GM10847 (cell line): ENCODE measurements around the gene PHACTR2.

Experiments used
- POLR2A ChIP-seq: IDR thresholded peaks from 2 replicates; pipeline ENCODE4 v1.6.1; 2011; ENCODE audit not compliant: insufficient read length; ENCODE audit errors: extremely low read depth

Gene PHACTR2

DNA sequence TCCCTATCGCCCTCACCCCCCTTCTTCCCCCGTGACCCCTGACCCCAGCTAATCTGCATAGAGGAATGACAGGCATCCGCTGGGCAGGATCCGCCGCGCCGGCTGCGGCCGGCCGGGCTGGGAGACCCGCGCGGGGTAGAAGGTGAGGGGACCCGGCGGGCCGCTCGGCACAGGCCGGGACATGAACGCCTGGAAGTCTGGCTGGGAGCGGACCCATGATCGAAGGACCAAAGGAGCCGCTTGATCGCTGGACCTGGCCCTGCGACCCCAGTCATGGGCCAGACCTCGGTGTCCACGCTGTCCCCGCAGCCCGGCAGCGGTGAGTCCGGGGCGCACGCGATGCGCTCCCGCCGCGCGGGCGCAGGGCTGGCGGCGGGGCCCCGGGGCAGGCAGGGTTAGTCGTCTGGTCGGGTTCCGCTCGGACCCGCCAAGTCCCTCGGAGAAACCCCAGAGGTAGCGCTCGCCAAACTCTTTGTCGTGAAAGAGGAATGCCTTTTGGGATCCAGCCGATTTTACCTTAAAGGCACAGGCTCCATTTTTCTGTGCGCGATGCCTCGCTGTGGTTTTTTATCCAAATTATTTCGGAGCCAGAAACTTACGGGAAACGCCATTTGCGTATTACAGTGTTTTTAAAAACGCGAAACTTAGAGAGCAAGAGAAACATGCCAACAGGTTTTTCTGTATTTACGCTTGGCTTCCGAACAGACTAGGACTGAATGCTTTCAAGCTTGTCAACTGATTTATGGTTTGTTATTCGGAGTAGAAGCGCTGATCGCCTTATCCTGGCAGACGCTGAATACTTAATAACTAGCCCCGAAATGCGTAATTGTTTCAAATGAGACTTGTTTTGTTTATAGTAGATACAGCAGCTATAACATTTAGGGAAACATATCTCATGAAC is at the start of gene PHACTR2:
TSS of gene PHACTR2 (plus strand) at position 75 of the 901 bp plus-strand sequence. CDS start at position 274, 199 bp downstream.
- TF ChIP-seq POLR2A, result no peak

DNA sequence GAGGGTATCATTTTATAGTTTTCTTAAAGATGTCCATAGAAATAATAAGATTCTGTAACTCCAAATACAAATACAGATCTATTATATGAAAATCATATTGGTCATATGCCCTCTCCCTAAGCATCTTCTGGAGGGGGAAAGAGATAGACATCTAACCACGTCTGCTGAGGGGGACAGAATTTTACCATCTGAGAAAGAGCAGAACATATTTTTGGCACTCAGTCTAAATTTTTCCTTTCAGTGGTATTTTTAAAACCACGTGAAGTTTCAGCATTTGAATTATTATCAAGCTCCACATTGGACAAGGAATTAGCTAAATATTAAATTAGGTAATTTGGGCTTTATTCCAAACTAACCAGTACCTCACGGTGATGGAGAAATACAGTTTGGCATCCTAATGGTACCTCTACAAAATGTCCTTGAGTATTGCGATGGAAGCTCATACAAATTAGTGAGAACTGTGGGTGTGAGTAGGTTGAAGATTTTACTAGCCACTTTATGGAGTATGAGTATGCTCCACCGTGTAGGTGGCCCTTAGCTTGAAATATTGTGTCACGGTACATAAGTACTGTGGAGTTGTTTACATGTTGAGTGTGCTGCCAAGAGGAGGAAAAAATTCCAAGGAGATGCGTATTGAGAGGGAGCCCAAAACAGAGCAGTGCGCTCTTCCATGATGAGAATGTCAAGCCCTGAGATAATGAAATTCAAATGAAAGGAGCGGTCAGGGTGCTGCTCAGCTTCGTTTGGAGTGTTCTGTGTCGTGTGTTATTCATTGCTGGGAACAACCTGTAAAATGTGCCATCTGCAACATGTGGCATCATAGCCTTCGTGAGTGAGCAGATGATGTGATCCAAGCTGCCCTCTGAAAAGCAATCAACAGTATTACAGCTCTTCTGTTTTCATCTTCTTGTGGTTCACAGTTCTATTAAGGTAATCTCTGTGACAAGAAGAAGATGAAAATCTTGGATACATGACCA is 48.4 kb upstream of the PHACTR2 start:
- TF ChIP-seq POLR2A, result no peak

DNA sequence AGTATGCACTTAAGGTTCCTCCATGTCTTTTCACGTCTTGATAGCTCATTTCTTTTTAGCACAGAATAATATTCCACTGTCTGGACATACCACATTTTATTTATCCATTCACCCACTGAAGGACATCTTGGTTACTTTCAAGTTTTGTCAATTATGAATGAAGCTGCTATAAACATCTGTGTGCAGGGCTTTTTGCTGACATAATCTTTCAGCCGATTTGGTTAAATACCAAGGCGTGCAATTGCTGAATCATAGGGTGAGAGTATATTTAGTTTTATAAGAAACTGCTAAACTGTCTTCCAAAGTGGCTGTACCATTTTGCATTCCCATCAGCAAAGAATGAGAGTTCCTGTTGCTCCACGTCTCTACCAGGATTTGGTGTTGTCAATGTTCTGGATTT is 44.9 kb upstream of the PHACTR2 start:
- TF ChIP-seq POLR2A, result no peak

DNA sequence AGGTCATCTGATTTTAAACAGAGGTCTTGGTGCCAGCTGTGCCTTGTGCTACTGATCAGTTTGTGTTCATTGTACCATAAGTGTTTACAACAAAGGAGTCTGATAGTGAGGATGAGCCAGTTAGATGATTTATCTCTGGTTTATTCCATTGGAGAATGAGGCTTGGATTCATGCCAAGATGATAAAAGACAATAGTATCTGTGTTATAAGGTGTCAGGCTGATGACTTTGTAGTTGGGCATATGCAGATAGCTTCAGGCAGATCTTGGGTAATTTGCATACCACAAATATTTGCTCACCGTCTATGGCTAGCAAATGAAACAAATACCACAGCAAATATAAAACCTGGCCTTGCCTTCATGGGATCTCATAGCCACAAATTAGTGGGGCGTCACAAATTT is 43.3 kb upstream of the PHACTR2 start:
- TF ChIP-seq POLR2A, result no peak

DNA sequence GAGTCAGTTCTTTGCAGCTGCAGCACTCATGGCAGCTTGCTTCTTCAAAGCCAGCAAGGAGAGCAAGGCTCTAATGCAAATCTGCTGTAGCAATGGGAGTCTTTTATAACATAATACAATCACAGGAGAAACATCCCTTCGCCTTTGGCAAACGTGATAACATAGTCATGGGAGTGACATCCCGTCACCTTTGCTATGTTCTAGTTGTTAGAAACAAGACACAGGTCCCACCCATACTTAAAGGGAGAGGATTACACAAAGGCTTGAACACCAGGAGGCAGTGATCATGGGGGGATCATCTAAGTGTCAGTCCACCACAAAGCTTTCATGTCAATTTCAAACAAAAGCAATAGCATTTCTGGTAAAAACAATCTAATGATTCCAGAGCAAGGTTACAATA is 40.1 kb upstream of the PHACTR2 start:
- no peak for TF ChIP-seq POLR2A

DNA sequence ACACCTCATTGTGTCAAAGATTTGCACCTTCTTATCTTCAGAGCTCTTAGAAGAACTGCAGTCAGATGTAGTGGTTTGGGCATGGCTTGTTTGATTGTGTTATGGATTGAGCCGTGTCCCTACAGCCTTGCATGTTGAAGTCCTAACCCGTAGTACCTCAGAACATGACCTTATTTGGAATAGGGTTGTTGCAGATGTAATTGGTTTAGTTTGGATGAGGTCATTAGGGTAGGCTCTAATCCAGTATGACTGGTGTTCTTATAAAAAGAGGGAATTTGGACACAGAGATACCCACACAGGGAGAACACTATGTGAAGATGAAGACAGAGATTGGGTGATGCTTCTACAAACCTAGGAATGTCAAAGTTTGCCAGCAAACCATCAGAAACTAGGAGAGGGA is 35.4 kb upstream of the PHACTR2 start:
- no peak for TF ChIP-seq POLR2A

DNA sequence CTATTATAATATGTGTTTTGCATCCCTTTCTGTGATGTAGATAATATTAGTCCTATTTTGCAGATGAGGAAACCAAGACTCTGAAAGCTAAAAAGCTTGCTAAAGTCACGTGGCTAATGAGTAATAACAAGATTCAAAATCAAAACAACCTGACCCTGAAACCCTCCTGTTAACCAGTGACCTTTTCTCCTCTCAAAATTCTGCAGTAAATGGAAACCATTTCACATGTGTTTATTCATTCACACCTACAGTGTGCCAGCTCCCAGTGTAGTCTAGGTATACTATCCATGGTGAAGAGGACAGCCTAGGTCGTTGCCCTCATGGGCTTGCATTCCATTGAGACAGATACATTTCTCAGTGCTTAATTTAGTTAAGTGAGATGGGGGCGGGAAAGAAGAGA is 30.6 kb upstream of the PHACTR2 start:
- TF ChIP-seq POLR2A, result no peak

DNA sequence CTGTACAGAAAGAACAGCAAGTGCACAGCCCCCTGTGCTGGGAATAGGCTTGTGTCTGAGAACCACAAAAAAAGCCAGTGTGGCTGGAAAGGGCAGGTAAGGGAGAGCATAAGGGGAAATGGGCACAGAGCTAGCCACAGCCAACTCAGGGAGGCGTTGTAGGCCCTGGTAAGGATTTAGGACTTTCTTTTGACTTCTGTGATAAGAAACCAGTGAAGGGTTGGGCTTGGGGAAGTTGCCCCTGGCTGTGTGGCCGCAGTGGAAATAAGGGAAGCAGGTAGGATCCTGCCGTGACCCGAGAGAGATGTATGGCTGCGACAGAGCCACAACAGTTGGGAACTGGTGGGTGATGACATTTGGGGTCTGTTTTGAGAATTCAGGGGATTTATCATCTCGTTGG is 30.0 kb upstream of the PHACTR2 start:
- no peak for TF ChIP-seq POLR2A

DNA sequence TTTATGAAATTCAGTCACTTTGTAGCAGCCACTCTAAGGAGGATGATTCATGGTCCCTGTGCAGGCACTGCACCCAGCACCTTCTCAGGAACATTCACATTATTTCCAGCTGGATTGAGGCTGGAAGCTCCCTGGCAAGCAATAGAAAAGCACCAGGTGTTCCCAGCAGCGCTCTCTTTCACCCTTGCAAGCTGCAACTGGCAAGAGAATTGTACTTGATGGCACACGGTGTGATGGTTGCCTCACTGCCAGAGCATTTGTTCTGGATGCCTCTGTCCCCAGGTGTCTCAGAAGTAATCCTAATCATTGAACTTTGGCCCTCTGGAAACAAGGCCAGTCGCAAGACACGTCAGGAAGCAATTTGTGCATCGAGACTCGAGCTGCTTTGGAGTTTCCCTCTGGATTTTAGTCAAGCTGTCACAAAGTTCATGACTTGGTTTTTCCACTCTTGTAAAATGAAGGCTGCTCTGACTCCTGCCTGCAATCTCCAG is 24.9 kb upstream of the PHACTR2 start:
- no peak for TF ChIP-seq POLR2A

DNA sequence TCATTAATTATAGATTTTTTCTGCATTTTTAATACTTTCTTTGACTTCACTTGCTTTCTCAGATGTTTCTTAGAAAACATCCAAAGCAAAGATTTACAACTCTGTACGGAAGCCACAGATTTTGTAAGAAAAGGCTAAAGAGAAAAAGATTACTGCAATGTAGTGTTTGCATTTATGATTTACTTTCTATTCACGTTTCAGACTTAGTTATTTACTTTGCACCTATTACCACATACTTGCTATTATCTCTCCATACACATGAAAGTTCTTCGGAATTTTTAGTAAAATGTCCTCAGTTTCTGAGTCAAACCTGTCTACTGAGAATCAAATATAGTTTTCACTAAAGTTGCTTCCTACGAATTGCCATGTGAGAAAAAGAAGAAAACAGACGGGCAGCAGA is 22.2 kb upstream of the PHACTR2 start:
- no peak for TF ChIP-seq POLR2A

DNA sequence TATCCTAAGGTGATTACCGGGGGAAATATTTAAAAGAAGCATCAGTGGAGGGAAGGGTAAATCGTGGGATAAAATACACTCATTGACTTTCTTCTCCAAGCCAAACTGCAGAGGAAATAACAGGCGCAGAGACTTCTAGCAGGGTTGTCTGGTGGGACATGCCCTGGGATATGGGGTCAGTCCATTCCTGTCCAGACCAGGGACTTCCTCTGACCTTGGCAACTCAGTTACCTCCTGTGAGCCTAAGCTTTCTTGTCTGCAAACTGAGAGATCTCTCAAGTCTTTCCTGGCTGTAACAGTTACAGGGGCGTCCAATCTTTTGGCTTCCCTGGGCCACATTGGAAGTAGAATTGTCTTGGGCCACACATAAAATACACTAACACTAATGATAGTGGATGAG is 21.7 kb upstream of the PHACTR2 start:
- TF ChIP-seq POLR2A, result no peak

DNA sequence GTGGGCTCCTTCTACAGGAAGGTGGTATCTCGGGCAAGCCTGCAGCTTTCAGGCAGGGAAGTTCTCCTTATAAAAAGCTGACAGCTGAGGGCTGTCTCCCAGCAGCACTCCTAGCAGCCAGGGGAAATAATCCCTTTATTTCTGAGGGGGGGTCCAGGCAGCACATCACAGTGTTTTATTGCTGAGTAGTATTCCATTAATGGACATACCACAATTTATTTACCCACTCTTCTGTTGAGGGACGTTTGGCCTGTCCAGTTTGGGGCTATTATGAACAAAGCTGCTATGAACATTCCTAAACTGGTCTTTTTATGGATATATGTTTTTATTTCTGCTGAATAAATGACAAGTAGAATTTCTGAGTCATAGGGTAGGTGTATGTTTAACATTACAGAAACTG is 20.0 kb upstream of the PHACTR2 start:
- TF ChIP-seq POLR2A, result no peak

DNA sequence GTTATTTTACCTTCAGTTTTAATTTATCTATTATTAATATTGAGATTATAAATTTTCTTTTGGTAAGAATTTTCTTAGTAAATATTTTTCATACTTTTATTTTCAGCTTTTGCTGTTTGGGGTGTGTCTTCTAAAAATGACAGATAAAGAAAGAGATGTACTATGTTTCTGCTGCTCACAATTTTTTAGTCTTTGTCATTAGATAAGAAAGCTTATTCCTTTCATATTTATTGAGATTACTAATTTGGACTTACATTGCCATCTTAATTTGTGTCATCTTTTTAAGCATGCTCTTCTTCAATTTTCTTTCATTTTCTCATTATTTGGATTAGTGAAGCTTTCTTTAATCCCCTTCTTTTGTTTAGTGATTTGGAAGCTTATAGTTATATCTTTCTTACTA is 13.6 kb upstream of the PHACTR2 start:
- TF ChIP-seq POLR2A, result no peak

DNA sequence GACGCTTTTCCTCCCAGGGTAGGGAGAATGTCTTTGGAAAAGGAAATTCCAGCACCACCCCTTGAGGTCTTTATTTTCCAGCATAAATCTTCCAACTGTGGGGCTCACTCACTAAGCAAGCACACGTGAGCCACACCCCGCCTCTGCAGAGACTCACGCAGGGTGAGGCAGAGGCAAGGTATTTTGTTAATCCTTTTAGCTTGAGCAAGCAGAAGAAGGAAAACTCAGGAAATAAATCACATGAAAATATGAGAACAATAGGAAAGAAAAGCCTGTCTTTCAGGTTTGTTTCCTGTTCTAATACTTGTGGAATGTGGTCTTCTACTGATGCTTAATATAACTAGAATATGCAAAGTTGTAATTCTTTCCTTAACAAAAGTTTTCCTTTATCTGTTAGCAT is 4.1 kb upstream of the PHACTR2 start:
- no peak for TF ChIP-seq POLR2A

DNA sequence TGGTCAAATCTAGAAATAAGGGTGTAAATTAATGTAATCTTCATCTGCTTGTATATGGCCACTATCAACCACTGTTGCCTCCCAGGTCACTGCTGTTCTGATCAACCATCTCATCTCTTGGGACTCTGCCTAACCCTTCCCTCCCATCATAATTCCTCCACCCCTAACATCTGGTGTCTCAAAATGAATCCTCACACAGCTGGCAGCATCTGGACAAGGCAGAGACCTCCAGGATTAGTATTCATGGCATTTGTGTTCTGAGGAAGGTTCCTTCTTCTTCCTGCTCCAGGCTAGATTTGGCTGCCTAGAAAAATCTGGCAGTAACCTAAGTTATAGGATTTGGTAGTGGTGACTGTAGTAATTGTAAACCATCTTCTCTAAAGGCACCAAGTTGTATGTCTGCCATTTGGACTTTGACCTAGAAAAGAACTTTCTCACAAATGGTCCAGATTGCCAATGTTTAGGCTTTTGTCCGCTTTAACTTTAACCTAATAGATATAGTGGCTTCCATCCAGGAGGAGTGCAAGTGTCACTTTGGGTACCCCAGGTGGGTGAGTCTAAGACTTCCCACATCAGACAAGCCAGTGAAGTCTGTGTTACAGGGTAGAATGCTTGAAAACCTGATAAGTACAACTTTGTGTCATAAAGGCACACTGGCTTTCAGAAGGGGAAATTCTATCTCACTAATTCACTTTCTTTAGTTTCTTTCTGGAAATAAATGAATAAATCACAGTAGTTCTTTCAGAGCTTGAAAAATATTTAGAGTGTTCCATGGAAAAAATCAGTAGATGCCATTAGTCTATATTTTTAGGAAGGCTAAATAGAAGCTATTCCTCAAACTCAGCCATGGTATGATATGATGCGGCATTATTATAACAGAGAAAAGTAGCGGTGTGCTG is 3.0 kb upstream of the PHACTR2 start:
- TF ChIP-seq POLR2A, result no peak
